ENCODE data around the gene ANXA2R.
A peak's percentile ranks its signal among the peaks of the same experiment; 100 is the strongest.

The ANXA2R gene

GRCh38 chr5:42993516-42994245, 46.4 kb downstream of the ANXA2R start:
- Histone ChIP-seq H3K4me1 (ENCODE audit: control insufficient read depth in 1 of 2, insufficient read depth in 1 of 2, low read depth in 1 of 2, low read length in 1 of 2) (peaks cover 28 to 39% of the 10 kb centered on the region in 2 experiments), H3K9me3 (no peaks in the 10 kb centered on the region), H3K27me3 (no peaks in the 10 kb centered on the region), H3K4me3 (ENCODE audit: low read depth in 1 of 2, low read length in 1 of 2) (peak overlapping the region; percentile 70 to 74), H3K27ac (peak overlapping the region; percentile 94), H3K36me3 (no peaks in the 10 kb centered on the region)
- TF ChIP-seq, protein P1, sequence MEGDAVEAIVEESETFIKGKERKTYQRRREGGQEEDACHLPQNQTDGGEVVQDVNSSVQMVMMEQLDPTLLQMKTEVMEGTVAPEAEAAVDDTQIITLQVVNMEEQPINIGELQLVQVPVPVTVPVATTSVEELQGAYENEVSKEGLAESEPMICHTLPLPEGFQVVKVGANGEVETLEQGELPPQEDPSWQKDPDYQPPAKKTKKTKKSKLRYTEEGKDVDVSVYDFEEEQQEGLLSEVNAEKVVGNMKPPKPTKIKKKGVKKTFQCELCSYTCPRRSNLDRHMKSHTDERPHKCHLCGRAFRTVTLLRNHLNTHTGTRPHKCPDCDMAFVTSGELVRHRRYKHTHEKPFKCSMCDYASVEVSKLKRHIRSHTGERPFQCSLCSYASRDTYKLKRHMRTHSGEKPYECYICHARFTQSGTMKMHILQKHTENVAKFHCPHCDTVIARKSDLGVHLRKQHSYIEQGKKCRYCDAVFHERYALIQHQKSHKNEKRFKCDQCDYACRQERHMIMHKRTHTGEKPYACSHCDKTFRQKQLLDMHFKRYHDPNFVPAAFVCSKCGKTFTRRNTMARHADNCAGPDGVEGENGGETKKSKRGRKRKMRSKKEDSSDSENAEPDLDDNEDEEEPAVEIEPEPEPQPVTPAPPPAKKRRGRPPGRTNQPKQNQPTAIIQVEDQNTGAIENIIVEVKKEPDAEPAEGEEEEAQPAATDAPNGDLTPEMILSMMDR (IDR thresholded peaks at IDR 0.05) = no peak

DNA sequence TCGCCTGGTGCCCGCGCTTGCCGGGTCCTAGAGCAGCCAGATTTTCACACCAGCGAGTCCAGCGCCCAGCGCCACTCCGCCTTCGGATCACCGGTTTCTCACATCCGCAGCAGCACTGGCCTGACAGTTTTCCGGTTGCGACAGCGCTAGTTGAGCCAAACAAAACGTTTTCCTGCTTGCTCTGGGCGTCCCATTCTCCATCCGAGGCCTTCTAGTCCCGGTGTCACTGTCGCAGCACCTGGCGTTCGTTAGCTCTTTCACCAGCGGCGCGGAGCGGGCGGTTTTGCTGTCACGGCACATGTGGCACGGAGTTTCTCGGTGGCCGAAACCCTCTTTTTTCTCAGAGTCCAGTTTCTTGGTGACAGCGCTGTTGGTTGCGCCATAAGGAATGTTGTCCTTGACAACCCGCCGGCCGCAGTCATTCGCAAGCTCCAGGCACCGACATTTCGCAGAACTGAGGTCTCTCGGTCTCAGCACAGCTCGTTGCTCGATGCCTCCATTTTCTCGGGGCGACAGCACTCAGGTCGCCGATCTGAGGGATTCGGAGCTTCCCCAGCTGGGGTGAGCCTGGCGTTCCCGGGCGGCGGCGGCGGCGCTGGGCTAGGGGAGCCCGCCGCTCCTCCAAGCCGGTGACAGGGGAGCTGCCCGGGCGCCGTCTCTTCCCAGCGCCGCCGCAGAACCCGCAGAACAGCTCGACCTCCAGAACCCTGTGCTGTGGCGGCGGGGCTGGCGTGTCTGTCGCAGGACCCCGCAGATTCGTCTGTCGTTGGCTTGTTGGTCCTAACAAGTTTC, 47.8 kb downstream of the ANXA2R start:
- peak overlapping the region; percentile 94 for H3K27ac ChIP-seq
- no peaks in the 10 kb centered on the region for H3K36me3 ChIP-seq
- no peaks in the 10 kb centered on the region for H3K27me3 ChIP-seq
- no peaks in the 10 kb centered on the region for H3K9me3 ChIP-seq
- peak overlapping the region; percentile 70 to 74 for H3K4me3 ChIP-seq (ENCODE audit: low read depth in 1 of 2, low read length in 1 of 2)
- TF ChIP-seq, protein P1 (IDR thresholded peaks at IDR 0.05) = no peak
- peaks cover 28 to 39% of the 10 kb centered on the region in 2 experiments for H3K4me1 ChIP-seq (ENCODE audit: control insufficient read depth in 1 of 2, insufficient read depth in 1 of 2, low read depth in 1 of 2, low read length in 1 of 2)

- peak overlapping the region; percentile 70 to 74 for H3K4me3 ChIP-seq (ENCODE audit: low read depth in 1 of 2, low read length in 1 of 2)
- H3K27ac ChIP-seq = peak overlapping the region; percentile 94
Measured at GRCh38 chr5:42991404-42992087, 48.6 kb downstream of the ANXA2R start.

GRCh38 chr5:42990892-42991291, 49.2 kb downstream of the ANXA2R start:
- Histone ChIP-seq H3K27ac (peak overlapping the region; percentile 94), H3K4me1 (ENCODE audit: control insufficient read depth in 1 of 2, insufficient read depth in 1 of 2, low read depth in 1 of 2, low read length in 1 of 2) (peaks cover 28 to 39% of the 10 kb centered on the region in 2 experiments), H3K36me3 (no peaks in the 10 kb centered on the region), H3K27me3 (no peaks in the 10 kb centered on the region), H3K4me3 (ENCODE audit: low read depth in 1 of 2, low read length in 1 of 2) (peak overlapping the region; percentile 70 to 74), H3K9me3 (no peaks in the 10 kb centered on the region)
- TF ChIP-seq, protein P1 (IDR thresholded peaks at IDR 0.05) = no peak

More at GRCh38 chr5:42991404-42992087, 48.6 kb downstream of the ANXA2R start:
- H3K9me3 ChIP-seq = no peaks in the 10 kb centered on the region
- no peaks in the 10 kb centered on the region for H3K27me3 ChIP-seq
- H3K36me3 ChIP-seq = no peaks in the 10 kb centered on the region
- H3K4me1 ChIP-seq (ENCODE audit: control insufficient read depth in 1 of 2, insufficient read depth in 1 of 2, low read depth in 1 of 2, low read length in 1 of 2) = peaks cover 28 to 39% of the 10 kb centered on the region in 2 experiments
- TF ChIP-seq, protein P1 (IDR thresholded peaks at IDR 0.05) = no peak

Data from neutrophil (primary cell).